C4-2B (cell line): ENCODE measurements around the gene ZNF407.

ENCODE experiments used
- ZFX ChIP-seq: fragments of 450-650 bp; IDR thresholded peaks from 2 replicates; pipeline ENCODE4 v1.6.1; 2017
- TF ChIP-seq, protein P1 (sequence below): fragments of 450-650 bp; conservative IDR thresholded peaks from 2 replicates; pipeline ENCODE4 v1.5.1; 2017; ENCODE audit warnings: mild to moderate bottlenecking

- TF ChIP-seq, protein P1, sequence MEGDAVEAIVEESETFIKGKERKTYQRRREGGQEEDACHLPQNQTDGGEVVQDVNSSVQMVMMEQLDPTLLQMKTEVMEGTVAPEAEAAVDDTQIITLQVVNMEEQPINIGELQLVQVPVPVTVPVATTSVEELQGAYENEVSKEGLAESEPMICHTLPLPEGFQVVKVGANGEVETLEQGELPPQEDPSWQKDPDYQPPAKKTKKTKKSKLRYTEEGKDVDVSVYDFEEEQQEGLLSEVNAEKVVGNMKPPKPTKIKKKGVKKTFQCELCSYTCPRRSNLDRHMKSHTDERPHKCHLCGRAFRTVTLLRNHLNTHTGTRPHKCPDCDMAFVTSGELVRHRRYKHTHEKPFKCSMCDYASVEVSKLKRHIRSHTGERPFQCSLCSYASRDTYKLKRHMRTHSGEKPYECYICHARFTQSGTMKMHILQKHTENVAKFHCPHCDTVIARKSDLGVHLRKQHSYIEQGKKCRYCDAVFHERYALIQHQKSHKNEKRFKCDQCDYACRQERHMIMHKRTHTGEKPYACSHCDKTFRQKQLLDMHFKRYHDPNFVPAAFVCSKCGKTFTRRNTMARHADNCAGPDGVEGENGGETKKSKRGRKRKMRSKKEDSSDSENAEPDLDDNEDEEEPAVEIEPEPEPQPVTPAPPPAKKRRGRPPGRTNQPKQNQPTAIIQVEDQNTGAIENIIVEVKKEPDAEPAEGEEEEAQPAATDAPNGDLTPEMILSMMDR = no peak
- no peak for TF ChIP-seq ZFX
Measured at GRCh38 chr18:74698881-74699280, 101.2 kb downstream of the ZNF407 start.
